Adrenal gland (tissue), 12 donors: ENCODE data around the gene SEMA6D. TPM values are rescaled to one million over a fixed set of nuclear protein-coding genes. Genes with fewer than 3 reads are reported as not detected.

Experiments used
- DNase-seq, 7 donors: peaks; one replicate each; pipeline ENCODE4 v3.0.0-alpha.2; 2019 to 2020
- H3K27ac ChIP-seq, 5 donors: fragments of 200-600 bp; sonication (generic) in 4 of 5; 1 replicate in 3 of 5; 2 replicates in 2 of 5; pipeline versions ENCODE4 v1.5.1 to v1.8.0; 2016 to 2020; ENCODE audit warnings: mild to moderate bottlenecking in 1 of 5
- H3K27me3 ChIP-seq: fragments of 200-600 bp; 2 replicates; pipeline ENCODE4 v1.8.0; 2021
- H3K36me3 ChIP-seq, 2 donors: fragments of 200-600 bp; replicated peaks in 1 of 2; 1 replicate in 1 of 2; 2 replicates in 1 of 2; pipeline versions ENCODE4 v1.5.1 to v1.8.0; 2018 to 2022
- H3K4me1 ChIP-seq, 2 donors: fragments of 200-600 bp; replicated peaks in 1 of 2; 1 replicate in 1 of 2; 2 replicates in 1 of 2; pipeline versions ENCODE4 v1.5.1 to v1.8.0; 2018 to 2021
- H3K4me3 ChIP-seq, 4 donors: fragments of 200-600 bp; sonication (generic) in 3 of 4; one replicate each; pipeline ENCODE4 v1.5.1; 2016 to 2018
- H3K9me3 ChIP-seq, 3 donors: fragments of 200-600 bp; sonication (generic) in 1 of 3; replicated peaks in 1 of 3; 1 replicate in 2 of 3; 2 replicates in 1 of 3; pipeline versions ENCODE4 v1.5.1 to v1.8.0; 2016 to 2021
- CTCF ChIP-seq, 6 experiments: fragments of 450-650 bp in 4 of 6; fragments of 200-600 bp in 2 of 6; sonication (generic) in 1 of 6; IDR thresholded peaks; 1 replicate in 5 of 6; 2 replicates in 1 of 6; pipeline versions ENCODE4 v1.5.1 to v1.8.0; 2016 to 2021; ENCODE audit warnings: antibody characterized with exemption in 6 of 6, mild to moderate bottlenecking in 2 of 6, moderate library complexity in 1 of 6
- POLR2A ChIP-seq, 2 donors: fragments of 450-650 bp; IDR thresholded peaks; one replicate each; pipeline ENCODE4 v1.6.1; 2017; ENCODE audit warnings: antibody characterized with exemption in 2 of 2, mild to moderate bottlenecking in 2 of 2, moderate library complexity in 1 of 2
- WGBS, 4 donors: extraction: QIAGEN DNeasy Blood & Tissue Kit in 2 of 4; methylation state at CpG; one replicate each; pipeline versions ENCODE4 v1.1.5 to v1.1.7; 2013 to 2017; 5-methylcytosine and 5-hydroxymethylcytosine counted together
- intact Hi-C, 2 donors: fragments of 100-400 bp; cut with DNase I; formaldehyde crosslinking; loops; one replicate each; pipeline versions ENCODE4 v1.14.1 to v1.15.0; 2022 to 2023
- polyA plus RNA-seq, 3 donors: library from polyadenylated mRNA; stranded (reverse); fragments of 200-250 nt in 2 of 3; fragments of 350-450 nt in 1 of 3; fragmentation: Illumina TruSeq in 1 of 3; extraction: RNeasy Lipid Tissue Mini Kit (QIAGEN cat#74804) in 1 of 3; gene quantifications; one replicate each; pipeline ENCODE4 v1.2.3, GENCODE V29; 2013 to 2014
- total RNA-seq, 9 donors: library from RNA; depleted of rRNA in 4 of 9; stranded (reverse); fragments of >200 nt in 4 of 9; fragments of 120-200 nt in 1 of 9; fragmentation: NEBNext Ultra II Directional in 1 of 9; extraction: Animal tissue kit (Norgen Biotek cat#: 25700) in 1 of 9; gene quantifications; one replicate each; pipeline versions ENCODE4 v1.1.0 to v1.2.4, GENCODE V29; 2013 to 2023
- donor health status: healthy with polysubstance abuse.
- donor health status: Bipolar disorder and iron deficiency.
- donor health status: DM: yes; HTN: yes; CAD: no.
- donor health status: DM: no; HTN: no; CAD: no.
- donor health status: DM: no; HTN: no; CAD: no.
- donor health status: DM: yes; HTN: yes; CAD: no.

SEMA6D gene
- total and polyA plus RNA-seq, 12 donors = 0.30 to 10.3 (median 2.5) TPM

- 90 to 100% (median 90%) methylated on average over 2 to 4 of the region's 4 CpGs for WGBS, 4 donors
- Histone ChIP-seq H3K4me3 (no peak overlapping the region), H3K27ac (no peak overlapping the region), H3K4me1 (no peaks in the 10 kb centered on the region), H3K27me3 (no peaks in the 10 kb centered on the region), H3K9me3 (no peaks in the 10 kb centered on the region), H3K36me3 (no peaks in the 10 kb centered on the region)
- no peak for TF ChIP-seq POLR2A (IDR thresholded peaks at IDR 0.05)
- TF ChIP-seq CTCF (IDR thresholded peaks at IDR 0.05) = no peak
- intact Hi-C loops = no loop called here
- no peak for DNase-seq
Measured at GRCh38 chr15:47727137-47727536, 9.8 kb downstream of the SEMA6D start.

GRCh38 chr15:47727676-47728075 is 10.4 kb downstream of the SEMA6D start:
- H3K4me1 ChIP-seq = no peaks in the 10 kb centered on the region
- TF ChIP-seq POLR2A (IDR thresholded peaks at IDR 0.05) = no peak
- TF ChIP-seq CTCF (IDR thresholded peaks at IDR 0.05) = no peak
- no peaks in the 10 kb centered on the region for H3K9me3 ChIP-seq
- H3K36me3 ChIP-seq = no peaks in the 10 kb centered on the region
- intact Hi-C loops = no loop called here
- no peaks in the 10 kb centered on the region for H3K27me3 ChIP-seq
- WGBS, 4 donors = 79 to 89% (median 85%) methylated on average over 5 of the region's 5 CpGs
- H3K27ac ChIP-seq = no peak overlapping the region
- H3K4me3 ChIP-seq = no peak overlapping the region
- no peak for DNase-seq

- H3K27me3 ChIP-seq = no peaks in the 10 kb centered on the region
- intact Hi-C loops = no loop called here
- no peak overlapping the region for H3K4me3 ChIP-seq
- WGBS, 4 donors = 84 to 87% (median 86%) methylated on average over 6 of the region's 6 CpGs
- TF ChIP-seq CTCF (IDR thresholded peaks at IDR 0.05) = no peak
- no peak for TF ChIP-seq POLR2A (IDR thresholded peaks at IDR 0.05)
- DNase-seq = no peak
- no peaks in the 10 kb centered on the region for H3K4me1 ChIP-seq
- no peaks in the 10 kb centered on the region for H3K36me3 ChIP-seq
- H3K27ac ChIP-seq = no peak overlapping the region
- H3K9me3 ChIP-seq = no peaks in the 10 kb centered on the region
Measured at GRCh38 chr15:47728426-47728825, 11.1 kb downstream of the SEMA6D start.

GRCh38 chr15:47728886-47729285 is 11.6 kb downstream of the SEMA6D start:
- intact Hi-C loops = no loop called here
- WGBS, 4 donors = 87 to 92% (median 90%) methylated on average over 6 of the region's 6 CpGs
- Histone ChIP-seq H3K27ac (no peak overlapping the region), H3K36me3 (no peaks in the 10 kb centered on the region), H3K9me3 (no peaks in the 10 kb centered on the region), H3K27me3 (no peaks in the 10 kb centered on the region), H3K4me3 (no peak overlapping the region), H3K4me1 (no peaks in the 10 kb centered on the region)
- DNase-seq = no peak
- no peak for TF ChIP-seq POLR2A (IDR thresholded peaks at IDR 0.05)
- no peak for TF ChIP-seq CTCF (IDR thresholded peaks at IDR 0.05)
